Breast epithelium (tissue), 3 donors: Measurements from ENCODE around the gene NDUFB8.
A peak's percentile ranks its signal among the peaks of the same experiment; 100 is the strongest.

Experiments
- POLR2A ChIP-seq: fragments of 450-650 bp; IDR thresholded peaks from one replicate; pipeline ENCODE4 v1.6.1; 2016; ENCODE audit warnings: antibody characterized with exemption, mild to moderate bottlenecking, moderate library complexity
- TF ChIP-seq, protein P1 (sequence below), 3 donors: fragments of 450-650 bp; IDR thresholded peaks; one replicate each; pipeline ENCODE4 v1.5.1; 2016 to 2017; ENCODE audit warnings: antibody characterized with exemption in 3 of 3, mild to moderate bottlenecking in 3 of 3, moderate library complexity in 3 of 3

DNA sequence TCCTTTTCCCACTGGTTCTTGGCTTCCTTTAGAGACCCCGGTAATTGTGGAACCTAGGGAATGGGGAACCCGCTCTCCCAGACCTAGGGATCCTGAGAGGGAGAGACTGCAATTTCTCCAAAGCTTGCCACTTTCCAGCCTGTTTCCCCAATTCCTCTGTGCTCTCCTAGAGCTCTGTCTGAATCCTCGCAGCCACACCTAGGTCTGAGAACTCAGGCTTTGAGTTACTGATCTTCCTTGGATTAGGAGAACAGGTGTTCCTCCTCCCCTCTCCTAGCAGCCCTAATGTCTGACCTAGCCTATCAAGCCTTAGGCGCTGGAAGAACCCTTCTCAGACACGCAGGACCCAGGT is 46.9 kb downstream of the NDUFB8 start:
- TF ChIP-seq, protein P1, sequence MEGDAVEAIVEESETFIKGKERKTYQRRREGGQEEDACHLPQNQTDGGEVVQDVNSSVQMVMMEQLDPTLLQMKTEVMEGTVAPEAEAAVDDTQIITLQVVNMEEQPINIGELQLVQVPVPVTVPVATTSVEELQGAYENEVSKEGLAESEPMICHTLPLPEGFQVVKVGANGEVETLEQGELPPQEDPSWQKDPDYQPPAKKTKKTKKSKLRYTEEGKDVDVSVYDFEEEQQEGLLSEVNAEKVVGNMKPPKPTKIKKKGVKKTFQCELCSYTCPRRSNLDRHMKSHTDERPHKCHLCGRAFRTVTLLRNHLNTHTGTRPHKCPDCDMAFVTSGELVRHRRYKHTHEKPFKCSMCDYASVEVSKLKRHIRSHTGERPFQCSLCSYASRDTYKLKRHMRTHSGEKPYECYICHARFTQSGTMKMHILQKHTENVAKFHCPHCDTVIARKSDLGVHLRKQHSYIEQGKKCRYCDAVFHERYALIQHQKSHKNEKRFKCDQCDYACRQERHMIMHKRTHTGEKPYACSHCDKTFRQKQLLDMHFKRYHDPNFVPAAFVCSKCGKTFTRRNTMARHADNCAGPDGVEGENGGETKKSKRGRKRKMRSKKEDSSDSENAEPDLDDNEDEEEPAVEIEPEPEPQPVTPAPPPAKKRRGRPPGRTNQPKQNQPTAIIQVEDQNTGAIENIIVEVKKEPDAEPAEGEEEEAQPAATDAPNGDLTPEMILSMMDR (IDR thresholded peaks at IDR 0.05) = peak in 1 of 3 donors; percentile 4
- TF ChIP-seq POLR2A = no peak
